Measurements from ENCODE around the gene PRDX5. TPM values are rescaled to one million over a fixed set of nuclear protein-coding genes. Genes with fewer than 3 reads are reported as not detected.

Gene PRDX5
- total RNA-seq, 4 donors from 2014 or later = 179 to 260 (median 181) TPM

DNA sequence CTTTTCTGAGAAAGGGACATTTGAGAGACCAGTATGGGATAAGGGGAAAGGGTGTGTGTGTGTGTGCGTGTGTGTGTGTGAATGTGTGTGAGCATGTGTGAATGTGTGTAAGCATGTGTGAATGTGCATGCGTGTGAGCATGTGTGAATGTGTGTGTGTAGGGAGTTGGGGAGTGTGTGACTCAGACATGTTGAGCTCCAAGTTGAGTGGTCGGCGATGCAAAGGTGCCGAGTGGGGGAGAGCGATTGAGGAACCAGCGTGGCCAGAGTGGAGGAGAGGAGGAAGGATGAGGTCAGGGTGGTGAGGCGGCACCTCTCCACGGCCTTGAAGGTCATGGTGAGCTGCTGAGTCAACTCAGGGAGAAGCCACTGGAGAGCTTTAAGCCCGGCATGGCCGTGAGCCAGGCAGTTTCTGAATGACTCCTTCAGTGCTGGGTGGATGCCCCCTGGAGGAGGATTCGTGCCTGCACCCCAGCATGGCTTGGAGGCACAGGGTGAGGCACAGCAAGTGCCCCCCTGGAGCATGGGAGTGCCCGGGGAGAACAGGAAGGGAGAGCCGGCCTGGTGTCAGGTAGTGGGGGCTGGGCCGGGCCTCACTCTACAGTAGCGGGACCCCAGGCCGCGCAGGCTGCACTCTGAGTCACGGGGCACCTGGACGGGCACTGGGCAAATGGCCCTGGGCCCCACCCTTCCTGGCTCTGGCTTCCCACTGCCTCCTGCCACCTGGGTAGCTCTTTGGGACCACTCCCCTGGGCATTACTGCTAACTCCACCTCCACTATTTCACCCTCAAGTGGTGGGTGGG, 13.8 kb downstream of the PRDX5 start:
- H3K27ac ChIP-seq = no peak overlapping the region
- peaks cover 0 to 7% (median 0%) of the 10 kb centered on the region in 3 donors for H3K4me1 ChIP-seq
- H3K27me3 ChIP-seq = peaks cover 3% of the 10 kb centered on the region
- whole genome bisulfite sequencing, 2 donors (ENCODE audit: low coverage in 1 of 2) = 43 to 72% methylated on average over 6 to 10 of the region's 20 CpGs
- ATAC-seq = peak; percentile 55
- H3K4me3 ChIP-seq = no peak overlapping the region
- no peak for TF ChIP-seq POLR2AphosphoS5 (IDR thresholded peaks at IDR 0.05)
- TF ChIP-seq, protein P1, sequence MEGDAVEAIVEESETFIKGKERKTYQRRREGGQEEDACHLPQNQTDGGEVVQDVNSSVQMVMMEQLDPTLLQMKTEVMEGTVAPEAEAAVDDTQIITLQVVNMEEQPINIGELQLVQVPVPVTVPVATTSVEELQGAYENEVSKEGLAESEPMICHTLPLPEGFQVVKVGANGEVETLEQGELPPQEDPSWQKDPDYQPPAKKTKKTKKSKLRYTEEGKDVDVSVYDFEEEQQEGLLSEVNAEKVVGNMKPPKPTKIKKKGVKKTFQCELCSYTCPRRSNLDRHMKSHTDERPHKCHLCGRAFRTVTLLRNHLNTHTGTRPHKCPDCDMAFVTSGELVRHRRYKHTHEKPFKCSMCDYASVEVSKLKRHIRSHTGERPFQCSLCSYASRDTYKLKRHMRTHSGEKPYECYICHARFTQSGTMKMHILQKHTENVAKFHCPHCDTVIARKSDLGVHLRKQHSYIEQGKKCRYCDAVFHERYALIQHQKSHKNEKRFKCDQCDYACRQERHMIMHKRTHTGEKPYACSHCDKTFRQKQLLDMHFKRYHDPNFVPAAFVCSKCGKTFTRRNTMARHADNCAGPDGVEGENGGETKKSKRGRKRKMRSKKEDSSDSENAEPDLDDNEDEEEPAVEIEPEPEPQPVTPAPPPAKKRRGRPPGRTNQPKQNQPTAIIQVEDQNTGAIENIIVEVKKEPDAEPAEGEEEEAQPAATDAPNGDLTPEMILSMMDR (IDR thresholded peaks at IDR 0.05) = peak in 3 of 4 experiments; percentile 8 to 46 (median 34)
- H3K9me3 ChIP-seq = no peaks in the 10 kb centered on the region
- no peaks in the 10 kb centered on the region for H3K36me3 ChIP-seq

DNA sequence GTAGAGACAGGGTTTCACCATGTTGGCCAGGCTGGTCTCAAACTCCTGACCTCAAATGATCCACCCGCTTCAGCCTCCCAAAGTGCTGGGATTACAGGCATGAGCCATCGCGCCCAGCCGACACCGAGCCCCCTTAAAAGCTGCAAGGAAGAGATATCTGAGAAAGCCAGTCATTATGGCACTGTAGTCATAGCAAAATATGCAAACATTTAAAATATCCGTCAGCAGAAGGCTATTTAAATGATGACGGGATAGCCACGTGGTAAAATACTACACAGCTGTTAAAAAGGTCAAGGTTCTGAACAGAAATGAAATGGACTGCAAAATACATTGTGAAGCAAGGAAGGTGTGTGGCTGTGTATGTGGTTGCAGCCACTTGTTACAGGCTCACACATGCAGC, 15.6 kb downstream of the PRDX5 start:
- TF ChIP-seq POLR2AphosphoS5 (IDR thresholded peaks at IDR 0.05) = no peak
- TF ChIP-seq EP300 (IDR thresholded peaks at IDR 0.05) = no peak
- TF ChIP-seq POLR2A (IDR thresholded peaks at IDR 0.05) = no peak
- TF ChIP-seq, protein P1 (IDR thresholded peaks at IDR 0.05) = no peak
- no peak for ATAC-seq
- WGBS, 2 donors (ENCODE audit: low coverage in 1 of 2) = 75 to 84% methylated on average over 4 to 8 of the region's 8 CpGs
- Histone ChIP-seq H3K27me3 (peaks cover 3% of the 10 kb centered on the region), H3K36me3 (no peaks in the 10 kb centered on the region), H3K4me1 (peaks cover 0 to 7% (median 0%) of the 10 kb centered on the region in 3 donors), H3K9me3 (no peaks in the 10 kb centered on the region), H3K27ac (no peak overlapping the region), H3K4me3 (no peak overlapping the region)

DNA sequence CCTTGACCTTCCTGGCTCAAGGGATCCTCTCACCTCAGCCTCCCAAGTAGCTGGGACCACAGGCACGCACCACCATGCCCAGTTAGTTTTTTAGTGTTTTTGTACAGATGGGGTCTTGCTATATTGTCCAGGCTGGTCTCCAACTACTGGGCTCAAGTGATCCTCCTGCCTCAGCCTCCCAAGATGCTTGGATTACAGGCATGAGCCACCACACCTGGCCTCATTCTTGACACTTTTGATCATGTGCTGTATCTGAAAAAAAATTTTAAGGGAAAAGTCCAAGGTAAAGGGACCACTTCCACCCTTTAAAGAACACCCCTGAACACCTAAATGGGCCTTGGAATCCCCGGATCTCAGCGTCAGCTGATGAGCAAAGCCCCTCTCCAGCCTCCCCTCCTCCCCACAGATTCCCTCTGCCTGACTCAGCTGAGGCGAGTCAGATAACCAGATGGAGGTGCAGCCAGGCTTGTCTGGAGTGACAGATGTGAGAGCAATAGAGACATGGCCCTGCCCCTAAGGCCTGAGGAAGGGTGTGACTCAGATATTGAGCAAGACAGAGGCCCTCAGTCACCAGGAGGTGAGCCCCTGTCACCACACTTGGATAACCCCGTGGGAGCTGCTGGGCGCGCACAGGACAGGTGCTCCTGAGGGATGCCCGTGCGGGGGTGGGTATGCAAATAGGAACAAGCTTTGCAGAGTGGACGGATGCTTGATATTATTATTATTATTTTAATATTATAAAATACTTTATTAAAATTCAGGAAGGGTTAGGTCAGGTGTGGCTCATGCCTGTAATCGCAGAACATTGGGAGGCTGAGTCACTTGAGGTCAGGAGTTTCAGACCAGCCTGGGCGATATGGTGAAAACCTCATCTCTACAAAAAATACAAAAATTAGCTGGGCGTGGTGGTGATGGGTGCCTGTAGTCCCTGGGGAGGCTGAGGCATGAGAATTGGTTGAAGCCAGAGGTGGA, 17.1 kb downstream of the PRDX5 start:
- H3K27ac ChIP-seq = no peak overlapping the region
- no peaks in the 10 kb centered on the region for H3K9me3 ChIP-seq
- TF ChIP-seq POLR2AphosphoS5 (IDR thresholded peaks at IDR 0.05) (no peak), POLR2A (IDR thresholded peaks at IDR 0.05) (no peak), EP300 (IDR thresholded peaks at IDR 0.05) (no peak)
- TF ChIP-seq, protein P1 (IDR thresholded peaks at IDR 0.05) = no peak

DNA sequence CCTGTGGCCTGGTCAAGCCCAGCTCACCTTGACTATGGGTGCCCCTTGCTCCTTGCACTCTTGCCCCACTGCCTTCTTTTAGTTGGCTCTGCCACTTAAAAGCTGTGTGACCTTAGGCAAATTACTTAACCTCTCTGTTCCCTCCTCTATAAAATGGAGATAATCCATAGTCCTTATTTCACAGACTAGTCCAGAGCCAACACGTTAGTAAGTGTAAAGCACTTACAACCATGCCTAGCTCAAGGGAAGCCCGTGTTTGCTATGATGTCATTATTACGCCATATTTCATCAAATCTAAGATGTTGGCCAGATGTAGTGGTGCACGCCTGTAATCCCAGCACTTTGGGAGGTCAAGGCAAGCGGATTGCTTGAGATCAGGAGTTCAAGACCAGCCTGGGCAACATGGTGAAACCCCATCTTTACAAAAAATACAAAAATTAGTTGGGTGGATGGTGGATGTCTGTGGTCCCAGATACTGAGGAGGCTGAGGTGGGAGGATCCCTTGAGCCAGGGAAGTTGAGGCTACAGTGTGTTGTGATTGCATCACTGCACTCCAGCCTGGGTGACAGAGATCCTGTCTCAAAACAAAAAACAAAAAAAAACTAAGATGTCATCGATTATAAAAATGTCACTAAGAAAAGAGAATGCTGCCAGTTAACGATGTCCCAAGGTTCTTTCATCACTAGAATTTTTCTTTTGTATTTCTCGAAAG, 19.8 kb downstream of the PRDX5 start:
- ATAC-seq = no peak
- Histone ChIP-seq H3K36me3 (no peaks in the 10 kb centered on the region), H3K4me3 (no peak overlapping the region), H3K4me1 (peaks cover 0 to 15% (median 5%) of the 10 kb centered on the region in 3 donors), H3K27ac (no peak overlapping the region), H3K9me3 (no peaks in the 10 kb centered on the region), H3K27me3 (no peaks in the 10 kb centered on the region)
- TF ChIP-seq EP300 (IDR thresholded peaks at IDR 0.05) (no peak), POLR2AphosphoS5 (IDR thresholded peaks at IDR 0.05) (no peak), POLR2A (IDR thresholded peaks at IDR 0.05) (no peak)
- TF ChIP-seq, protein P1 (IDR thresholded peaks at IDR 0.05) = no peak
- 66 to 71% methylated on average over 4 to 8 of the region's 8 CpGs for WGBS, 2 donors (ENCODE audit: low coverage in 1 of 2)

More for the DNA sequence above, 17.1 kb downstream of the PRDX5 start:
- H3K4me1 ChIP-seq = peaks cover 0 to 7% (median 0%) of the 10 kb centered on the region in 3 donors
- no peak overlapping the region for H3K4me3 ChIP-seq
- ATAC-seq = peak; percentile 44
- 57 to 67% methylated on average over 9 to 11 of the region's 13 CpGs for WGBS, 2 donors (ENCODE audit: low coverage in 1 of 2)
- H3K27me3 ChIP-seq = no peaks in the 10 kb centered on the region
- H3K36me3 ChIP-seq = no peaks in the 10 kb centered on the region
